ENCODE measurements around the gene ICAM4. TPM values are rescaled to one million over a fixed set of nuclear protein-coding genes. Genes with fewer than 3 reads are reported as not detected.

Gene ICAM4, protein sequence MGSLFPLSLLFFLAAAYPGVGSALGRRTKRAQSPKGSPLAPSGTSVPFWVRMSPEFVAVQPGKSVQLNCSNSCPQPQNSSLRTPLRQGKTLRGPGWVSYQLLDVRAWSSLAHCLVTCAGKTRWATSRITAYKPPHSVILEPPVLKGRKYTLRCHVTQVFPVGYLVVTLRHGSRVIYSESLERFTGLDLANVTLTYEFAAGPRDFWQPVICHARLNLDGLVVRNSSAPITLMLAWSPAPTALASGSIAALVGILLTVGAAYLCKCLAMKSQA
- 0.56 TPM for polyA plus RNA-seq (2013, experiment 1 of 2)
- 0.48 TPM for polyA plus RNA-seq (2013, experiment 2 of 2)

GRCh38 chr19:10286803-10287737 lies at the start of gene ICAM4:
Gene ICAM4, plus strand, starts transcription at chr19:10286955. Its CDS starts 58 bp downstream, at chr19:10287013.
- H3K14ac ChIP-seq (ENCODE audit: low read length) = peak within 1 kb of the TSS; percentile 47
- no peak for DNase-seq (ENCODE audit: low spot score)

GRCh38 chr19:10237702-10238101 lies 49.1 kb upstream of the ICAM4 start:
- Histone ChIP-seq H3K4me3 (ENCODE audit: low read length in 2 of 2) (no peak overlapping the region), H2BK5ac (ENCODE audit: low read length) (peak overlapping the region; percentile 66), H3K27ac (replicated peaks; ENCODE audit: low read length) (no peak overlapping the region), H3K27me3 (ENCODE audit: control insufficient read depth in 3 of 3, insufficient read depth in 3 of 3, low read depth in 1 of 3, low read length in 3 of 3) (no peaks in the 10 kb centered on the region), H2AK5ac (ENCODE audit: low read depth, low read length) (no peak overlapping the region), H2AFZ (ENCODE audit: low read length) (no peak overlapping the region), H3K4ac (ENCODE audit: low read length) (no peak overlapping the region), H3K18ac (ENCODE audit: low read length) (no peak overlapping the region), H4K8ac (ENCODE audit: low read depth, low read length) (no peak overlapping the region), H4K91ac (ENCODE audit: low read depth, low read length, poor library complexity) (no peak overlapping the region), H3K9me3 (replicated peaks in 1 of 2; ENCODE audit: control insufficient read depth in 2 of 2, insufficient read depth in 1 of 2, low read depth in 1 of 2, low read length in 2 of 2) (no peaks in the 10 kb centered on the region), H3K4me1 (ENCODE audit: control insufficient read depth in 2 of 2, insufficient read depth in 1 of 2, low read depth in 1 of 2, low read length in 2 of 2) (peaks cover 0 to 10% of the 10 kb centered on the region in 2 donors), H2BK15ac (ENCODE audit: low read length) (no peak overlapping the region), H3K79me1 (ENCODE audit: low read depth, low read length) (peaks cover 3% of the 10 kb centered on the region), H3K36me3 (replicated peaks in 1 of 2; ENCODE audit: control insufficient read depth in 2 of 2, insufficient read depth in 2 of 2, low read length in 2 of 2) (no peaks in the 10 kb centered on the region), H3K9ac (ENCODE audit: low read depth, low read length, poor library complexity) (no peak overlapping the region), H2BK120ac (ENCODE audit: low read depth, low read length) (no peak overlapping the region), H3K23ac (ENCODE audit: low read depth, low read length, poor library complexity) (peak overlapping the region; percentile 85), H3K14ac (ENCODE audit: low read length) (no peak overlapping the region), H2BK12ac (ENCODE audit: low read length) (no peak overlapping the region), H3K4me2 (ENCODE audit: insufficient read depth, low read length, poor library complexity, severe bottlenecking) (no peak overlapping the region)
- DNase-seq (ENCODE audit: low spot score) = no peak
- WGBS, 2 donors (ENCODE audit: extremely low coverage in 2 of 2, insufficient read length in 2 of 2, insufficient replicate concordance in 1 of 2) = no CpG with 5 or more reads among the region's 6 CpGs

More at GRCh38 chr19:10286803-10287737, at the start of gene ICAM4:
- Histone ChIP-seq H2AK5ac (ENCODE audit: low read depth, low read length) (peak within 1 kb of the TSS; percentile 58), H3K4ac (ENCODE audit: low read length) (no peak within 1 kb of the TSS), H3K79me1 (ENCODE audit: low read depth, low read length) (no peaks in the 10 kb centered on the region), H3K9me3 (replicated peaks in 1 of 2; ENCODE audit: control insufficient read depth in 2 of 2, insufficient read depth in 1 of 2, low read depth in 1 of 2, low read length in 2 of 2) (peaks cover 0 to 9% of the 10 kb centered on the region in 2 donors), H3K4me3 (ENCODE audit: low read length in 2 of 2) (peak within 1 kb of the TSS in 1 of 2 donors; percentile 60), H2AFZ (ENCODE audit: low read length) (peak within 1 kb of the TSS; percentile 53), H3K36me3 (replicated peaks in 1 of 2; ENCODE audit: control insufficient read depth in 2 of 2, insufficient read depth in 2 of 2, low read length in 2 of 2) (peaks cover 0 to 33% of the 10 kb centered on the region in 2 donors), H3K4me1 (ENCODE audit: control insufficient read depth in 2 of 2, insufficient read depth in 1 of 2, low read depth in 1 of 2, low read length in 2 of 2) (peaks cover 23 to 27% of the 10 kb centered on the region in 2 donors), H4K91ac (ENCODE audit: low read depth, low read length, poor library complexity) (no peak within 1 kb of the TSS), H4K8ac (ENCODE audit: low read depth, low read length) (no peak within 1 kb of the TSS), H2BK5ac (ENCODE audit: low read length) (peak within 1 kb of the TSS; percentile 19), H3K27me3 (ENCODE audit: control insufficient read depth in 3 of 3, insufficient read depth in 3 of 3, low read depth in 1 of 3, low read length in 3 of 3) (peaks cover 28 to 60% (median 38%) of the 10 kb centered on the region in 3 experiments), H2BK12ac (ENCODE audit: low read length) (no peak within 1 kb of the TSS), H3K18ac (ENCODE audit: low read length) (peak within 1 kb of the TSS; percentile 52), H3K9ac (ENCODE audit: low read depth, low read length, poor library complexity) (peak within 1 kb of the TSS; percentile 50), H2BK15ac (ENCODE audit: low read length) (peak within 1 kb of the TSS; percentile 95), H3K4me2 (ENCODE audit: insufficient read depth, low read length, poor library complexity, severe bottlenecking) (peak within 1 kb of the TSS; percentile 56), H2BK120ac (ENCODE audit: low read depth, low read length) (no peak within 1 kb of the TSS), H3K27ac (replicated peaks; ENCODE audit: low read length) (no peak within 1 kb of the TSS), H3K23ac (ENCODE audit: low read depth, low read length, poor library complexity) (peak within 1 kb of the TSS; percentile 92)
- no CpG with 5 or more reads among the region's 59 CpGs for WGBS, 2 donors (ENCODE audit: extremely low coverage in 2 of 2, insufficient read length in 2 of 2, insufficient replicate concordance in 1 of 2)

DNA sequence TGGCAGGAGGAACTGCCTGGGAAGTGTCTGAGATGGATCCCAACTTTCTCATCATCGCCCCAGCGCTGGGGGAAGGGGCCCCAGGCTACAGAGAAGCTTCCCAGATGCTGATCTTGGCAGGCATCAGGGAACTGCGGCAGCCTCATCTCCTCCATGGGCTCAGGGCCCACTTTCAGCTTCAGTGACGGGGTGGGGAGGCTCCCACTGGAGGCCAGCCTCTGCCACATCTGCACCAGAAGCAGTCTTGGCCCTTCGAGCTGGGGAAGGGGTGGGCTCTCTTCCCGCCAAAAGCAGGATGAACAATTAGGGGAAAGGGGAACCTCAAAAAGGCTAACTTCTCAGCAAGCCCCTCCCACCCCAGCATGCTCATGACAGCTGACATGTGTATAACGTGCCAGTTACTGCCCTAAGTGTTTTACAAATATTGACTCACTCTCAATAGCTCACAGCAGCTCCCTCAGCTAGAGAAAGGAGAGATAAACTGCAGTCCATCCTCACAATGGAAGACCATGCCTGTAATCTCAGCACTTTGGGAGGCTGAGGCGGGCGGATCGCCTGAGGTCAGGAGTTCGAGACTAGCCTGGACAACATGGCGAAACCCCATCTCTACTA lies 48.5 kb upstream of the ICAM4 start:
- H2BK15ac ChIP-seq (ENCODE audit: low read length) = peak overlapping the region; percentile 58
- H2BK5ac ChIP-seq (ENCODE audit: low read length) = peak overlapping the region; percentile 66
- no peak overlapping the region for H2AK5ac ChIP-seq (ENCODE audit: low read depth, low read length)
- H3K36me3 ChIP-seq (replicated peaks in 1 of 2; ENCODE audit: control insufficient read depth in 2 of 2, insufficient read depth in 2 of 2, low read length in 2 of 2) = no peaks in the 10 kb centered on the region
- H3K27ac ChIP-seq (replicated peaks; ENCODE audit: low read length) = no peak overlapping the region
- H3K4me2 ChIP-seq (ENCODE audit: insufficient read depth, low read length, poor library complexity, severe bottlenecking) = no peak overlapping the region
- no peak overlapping the region for H2AFZ ChIP-seq (ENCODE audit: low read length)
- H3K14ac ChIP-seq (ENCODE audit: low read length) = no peak overlapping the region
- H3K4me3 ChIP-seq (ENCODE audit: low read length in 2 of 2) = peak overlapping the region in 1 of 2 donors; percentile 54
- H3K18ac ChIP-seq (ENCODE audit: low read length) = no peak overlapping the region
- no peak for DNase-seq (ENCODE audit: low spot score)
- whole genome bisulfite sequencing, 2 donors (ENCODE audit: extremely low coverage in 2 of 2, insufficient read length in 2 of 2, insufficient replicate concordance in 1 of 2) = no CpG with 5 or more reads among the region's 12 CpGs
- H3K23ac ChIP-seq (ENCODE audit: low read depth, low read length, poor library complexity) = peak overlapping the region; percentile 85
- no peak overlapping the region for H3K4ac ChIP-seq (ENCODE audit: low read length)
- H2BK12ac ChIP-seq (ENCODE audit: low read length) = no peak overlapping the region
- H3K9me3 ChIP-seq (replicated peaks in 1 of 2; ENCODE audit: control insufficient read depth in 2 of 2, insufficient read depth in 1 of 2, low read depth in 1 of 2, low read length in 2 of 2) = no peaks in the 10 kb centered on the region
- H4K91ac ChIP-seq (ENCODE audit: low read depth, low read length, poor library complexity) = no peak overlapping the region
- no peak overlapping the region for H4K8ac ChIP-seq (ENCODE audit: low read depth, low read length)
- no peaks in the 10 kb centered on the region for H3K27me3 ChIP-seq (ENCODE audit: control insufficient read depth in 3 of 3, insufficient read depth in 3 of 3, low read depth in 1 of 3, low read length in 3 of 3)
- peaks cover 3% of the 10 kb centered on the region for H3K79me1 ChIP-seq (ENCODE audit: low read depth, low read length)
- no peak overlapping the region for H3K9ac ChIP-seq (ENCODE audit: low read depth, low read length, poor library complexity)
- H3K4me1 ChIP-seq (ENCODE audit: control insufficient read depth in 2 of 2, insufficient read depth in 1 of 2, low read depth in 1 of 2, low read length in 2 of 2) = peaks cover 0 to 13% of the 10 kb centered on the region in 2 donors
- no peak overlapping the region for H2BK120ac ChIP-seq (ENCODE audit: low read depth, low read length)

Data from neuronal stem cell (in vitro differentiated cells).